Astrocyte (in vitro differentiated cells and primary cell): ENCODE measurements around the gene ZBTB7C. TPM values are rescaled to one million over a fixed set of nuclear protein-coding genes. Genes with fewer than 3 reads are reported as not detected.

Source experiments
- DNase-seq: peaks from one replicate; pipeline ENCODE4 v3.0.0-alpha.2; 2010; ENCODE audit warnings: low read depth
- FAIRE-seq: peaks from 2 replicates; lab custom pipeline; 2011; peaks lifted over from hg19 to GRCh38; lab: Jason Lieb, UNC
- H2AFZ ChIP-seq: 2 replicates; pipeline ENCODE4 v1.6.0; 2012; ENCODE audit warnings: low read depth, low read length, inconsistent platforms
- H3K27ac ChIP-seq: 2 replicates; pipeline ENCODE4 v1.5.1; 2011; ENCODE audit warnings: low read depth, low read length, inconsistent platforms
- H3K27me3 ChIP-seq: 2 replicates; pipeline ENCODE4 v1.6.0; 2011; ENCODE audit warnings: low read length, inconsistent platforms; ENCODE audit not compliant: insufficient read depth
- H3K36me3 ChIP-seq: 2 replicates; pipeline ENCODE4 v1.5.1; 2011; ENCODE audit warnings: low read length, inconsistent platforms; ENCODE audit not compliant: insufficient read depth
- H3K4me1 ChIP-seq: 2 replicates; pipeline ENCODE4 v1.5.1; 2011; ENCODE audit warnings: low read length, inconsistent platforms; ENCODE audit not compliant: insufficient read depth
- H3K4me2 ChIP-seq: 2 replicates; pipeline ENCODE4 v1.6.0; 2012; ENCODE audit warnings: low read length, inconsistent platforms
- H3K4me3 ChIP-seq: 2 replicates; pipeline ENCODE4 v1.5.1; 2011; ENCODE audit warnings: low read depth, mild to moderate bottlenecking, low read length, inconsistent platforms; ENCODE audit not compliant: insufficient read depth
- H3K79me2 ChIP-seq: 2 replicates; pipeline ENCODE4 v1.6.0; 2012; ENCODE audit warnings: mild to moderate bottlenecking, low read length, inconsistent platforms; ENCODE audit not compliant: insufficient read depth
- H3K9ac ChIP-seq: 2 replicates; pipeline ENCODE4 v1.6.0; 2012; ENCODE audit warnings: mild to moderate bottlenecking, low read length, inconsistent platforms
- H3K9me3 ChIP-seq: 2 replicates; pipeline ENCODE4 v1.5.1; 2012; ENCODE audit warnings: low read depth, mild to moderate bottlenecking, low read length, inconsistent platforms; ENCODE audit not compliant: insufficient read depth
- H4K20me1 ChIP-seq: 2 replicates; pipeline ENCODE4 v1.6.0; 2012; ENCODE audit warnings: low read length, inconsistent platforms; ENCODE audit not compliant: insufficient read depth
- H3K27ac Mint-ChIP-seq: one replicate; pipeline ENCODE4 v1.8.0; 2021; ENCODE audit warnings: mild to moderate bottlenecking, mixed read lengths; ENCODE audit not compliant: unreplicated experiment
- H3K27me3 Mint-ChIP-seq: one replicate; pipeline ENCODE4 v1.8.0; 2021; ENCODE audit warnings: low read depth, mixed read lengths; ENCODE audit not compliant: unreplicated experiment
- H3K36me3 Mint-ChIP-seq: one replicate; pipeline ENCODE4 v1.8.0; 2021; ENCODE audit warnings: low read depth, mixed read lengths; ENCODE audit not compliant: unreplicated experiment
- H3K4me1 Mint-ChIP-seq: one replicate; pipeline ENCODE4 v1.8.0; 2021; ENCODE audit warnings: low read depth, mixed read lengths; ENCODE audit not compliant: unreplicated experiment
- H3K4me3 Mint-ChIP-seq: one replicate; pipeline ENCODE4 v1.8.0; 2021; ENCODE audit warnings: mild to moderate bottlenecking, moderate library complexity, mixed read lengths; ENCODE audit not compliant: unreplicated experiment
- H3K9me3 Mint-ChIP-seq: one replicate; pipeline ENCODE4 v1.8.0; 2021; ENCODE audit warnings: mild to moderate bottlenecking, mixed read lengths; ENCODE audit not compliant: unreplicated experiment
- EZH2 ChIP-seq: IDR thresholded peaks from 2 replicates; pipeline ENCODE4 v1.6.1; 2012; ENCODE audit warnings: mild to moderate bottlenecking, low read length, inconsistent platforms; ENCODE audit not compliant: insufficient read depth
- total RNA-seq: library from RNA; stranded (reverse); gene quantifications from 2 replicates; pipeline ENCODE4 v1.2.1, GENCODE V29; 2021
- TF ChIP-seq, protein P1 (sequence below): IDR thresholded peaks from 2 replicates; pipeline ENCODE4 v1.5.1; 2011; ENCODE audit warnings: low read depth, mild to moderate bottlenecking, inconsistent platforms, low read length, moderate library complexity; ENCODE audit not compliant: insufficient read depth

ZBTB7C gene
- total RNA-seq, 1 donor from 2014 or later = 1.0 TPM

DNA sequence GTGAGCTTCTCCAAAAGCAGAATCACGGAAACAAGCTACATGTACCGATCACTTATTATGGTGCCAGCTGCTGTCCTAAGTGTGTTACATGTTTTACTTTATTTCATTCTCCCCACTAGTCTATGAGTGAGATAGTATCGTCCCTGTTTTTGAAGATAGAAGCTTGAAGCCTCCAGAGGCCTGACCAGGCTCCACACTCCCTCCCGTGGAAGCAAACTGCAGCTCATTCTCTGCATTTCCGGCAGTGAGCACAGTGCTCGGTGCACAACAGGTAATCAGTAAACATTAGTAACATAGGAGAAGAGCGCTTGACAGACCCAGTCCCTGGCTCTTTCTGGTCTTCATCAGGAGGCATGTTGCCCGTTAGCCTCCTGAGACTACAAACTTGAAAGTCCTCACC is 72.9 kb downstream of the ZBTB7C start:
- FAIRE-seq (no peak), DNase-seq (no peak)
- Mint-ChIP-seq H3K9me3 (no peaks in the 10 kb centered on the region), H3K4me3 (no peak overlapping the region), H3K4me1 (peaks cover 15% of the 10 kb centered on the region), H3K27me3 (peaks cover 20% of the 10 kb centered on the region), H3K27ac (no peak overlapping the region), H3K36me3 (no peaks in the 10 kb centered on the region)
- no peak overlapping the region for H3K4me3 ChIP-seq
- H3K36me3 ChIP-seq = no peaks in the 10 kb centered on the region
- no peak overlapping the region for H3K27ac ChIP-seq
- H3K9me3 ChIP-seq = no peaks in the 10 kb centered on the region
- TF ChIP-seq, protein P1, sequence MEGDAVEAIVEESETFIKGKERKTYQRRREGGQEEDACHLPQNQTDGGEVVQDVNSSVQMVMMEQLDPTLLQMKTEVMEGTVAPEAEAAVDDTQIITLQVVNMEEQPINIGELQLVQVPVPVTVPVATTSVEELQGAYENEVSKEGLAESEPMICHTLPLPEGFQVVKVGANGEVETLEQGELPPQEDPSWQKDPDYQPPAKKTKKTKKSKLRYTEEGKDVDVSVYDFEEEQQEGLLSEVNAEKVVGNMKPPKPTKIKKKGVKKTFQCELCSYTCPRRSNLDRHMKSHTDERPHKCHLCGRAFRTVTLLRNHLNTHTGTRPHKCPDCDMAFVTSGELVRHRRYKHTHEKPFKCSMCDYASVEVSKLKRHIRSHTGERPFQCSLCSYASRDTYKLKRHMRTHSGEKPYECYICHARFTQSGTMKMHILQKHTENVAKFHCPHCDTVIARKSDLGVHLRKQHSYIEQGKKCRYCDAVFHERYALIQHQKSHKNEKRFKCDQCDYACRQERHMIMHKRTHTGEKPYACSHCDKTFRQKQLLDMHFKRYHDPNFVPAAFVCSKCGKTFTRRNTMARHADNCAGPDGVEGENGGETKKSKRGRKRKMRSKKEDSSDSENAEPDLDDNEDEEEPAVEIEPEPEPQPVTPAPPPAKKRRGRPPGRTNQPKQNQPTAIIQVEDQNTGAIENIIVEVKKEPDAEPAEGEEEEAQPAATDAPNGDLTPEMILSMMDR = no peak
- no peak for TF ChIP-seq EZH2
- H3K79me2 ChIP-seq = no peaks in the 10 kb centered on the region
- H3K27me3 ChIP-seq = no peaks in the 10 kb centered on the region
- H3K4me1 ChIP-seq = no peaks in the 10 kb centered on the region
- no peak overlapping the region for H2AFZ ChIP-seq
- no peak overlapping the region for H3K4me2 ChIP-seq
- no peak overlapping the region for H3K9ac ChIP-seq
- no peaks in the 10 kb centered on the region for H4K20me1 ChIP-seq

GRCh38 chr18:48335829-48336228 is 73.4 kb downstream of the ZBTB7C start:
- H3K9me3 Mint-ChIP-seq = peaks cover 1% of the 10 kb centered on the region
- Histone ChIP-seq H3K4me3 (no peak overlapping the region), H3K27ac (no peak overlapping the region), H3K79me2 (no peaks in the 10 kb centered on the region), H3K9me3 (no peaks in the 10 kb centered on the region), H3K4me1 (no peaks in the 10 kb centered on the region), H2AFZ (no peak overlapping the region), H3K4me2 (no peak overlapping the region), H3K36me3 (no peaks in the 10 kb centered on the region), H3K27me3 (no peaks in the 10 kb centered on the region), H3K9ac (no peak overlapping the region), H4K20me1 (no peaks in the 10 kb centered on the region)
- H3K27me3 Mint-ChIP-seq = peaks cover 15% of the 10 kb centered on the region
- DNase-seq = no peak
- H3K4me3 Mint-ChIP-seq = no peak overlapping the region
- no peaks in the 10 kb centered on the region for H3K36me3 Mint-ChIP-seq
- no peak overlapping the region for H3K27ac Mint-ChIP-seq
- peaks cover 20% of the 10 kb centered on the region for H3K4me1 Mint-ChIP-seq
- TF ChIP-seq, protein P1 = no peak
- TF ChIP-seq EZH2 = no peak
- no peak for FAIRE-seq

- Histone ChIP-seq H3K4me2 (no peak overlapping the region), H2AFZ (no peak overlapping the region), H4K20me1 (no peaks in the 10 kb centered on the region), H3K9me3 (no peaks in the 10 kb centered on the region), H3K27me3 (no peaks in the 10 kb centered on the region), H3K4me1 (peaks cover 6% of the 10 kb centered on the region), H3K79me2 (no peaks in the 10 kb centered on the region), H3K36me3 (no peaks in the 10 kb centered on the region), H3K4me3 (no peak overlapping the region), H3K9ac (no peak overlapping the region), H3K27ac (no peak overlapping the region)
- FAIRE-seq (no peak), DNase-seq (no peak)
- Mint-ChIP-seq H3K4me3 (no peak overlapping the region), H3K27me3 (peaks cover 5% of the 10 kb centered on the region), H3K9me3 (peaks cover 1% of the 10 kb centered on the region), H3K4me1 (peaks cover 28% of the 10 kb centered on the region), H3K36me3 (peaks cover 3% of the 10 kb centered on the region), H3K27ac (no peak overlapping the region)
- TF ChIP-seq, protein P1 = no peak
- TF ChIP-seq EZH2 = no peak
Measured at GRCh38 chr18:48334845-48335244, 74.3 kb downstream of the ZBTB7C start.
